Mesendoderm (in vitro differentiated cells): ENCODE measurements around the gene STN1.
A peak's percentile ranks its signal among the peaks of the same experiment; 100 is the strongest.

Experiments used
- DNase-seq: peaks from one replicate; pipeline ENCODE4 v3.0.0; 2013
- H2AK5ac ChIP-seq: 2 replicates; pipeline ENCODE4 v1.6.1; 2013; ENCODE audit warnings: low read length, inconsistent platforms
- H2BK120ac ChIP-seq: 2 replicates; pipeline ENCODE4 v1.6.1; 2013; ENCODE audit warnings: low read depth, mild to moderate bottlenecking, low read length, moderate library complexity, mixed read lengths
- H2BK15ac ChIP-seq: replicated peaks from 2 replicates; pipeline ENCODE4 v1.6.1; 2013; ENCODE audit warnings: low read depth, mild to moderate bottlenecking, moderate library complexity
- H2BK5ac ChIP-seq: 2 replicates; pipeline ENCODE4 v1.6.1; 2013; ENCODE audit warnings: low read length, inconsistent platforms
- H3K18ac ChIP-seq: 2 replicates; pipeline ENCODE4 v1.6.1; 2013; ENCODE audit warnings: mild to moderate bottlenecking, low read length, mixed read lengths
- H3K23ac ChIP-seq: one replicate; pipeline ENCODE4 v1.6.1; 2013; ENCODE audit warnings: low read length
- H3K27ac ChIP-seq: 2 replicates; pipeline ENCODE4 v1.5.1; 2013; ENCODE audit warnings: low read depth, mild to moderate bottlenecking, inconsistent platforms, low read length, moderate library complexity
- H3K27me3 ChIP-seq: 2 replicates; pipeline ENCODE4 v1.6.1; 2013; ENCODE audit warnings: low read length, control low read depth, mild to moderate bottlenecking, inconsistent platforms; ENCODE audit not compliant: insufficient read depth, poor library complexity
- H3K36me3 ChIP-seq: 2 replicates; pipeline ENCODE4 v1.6.1; 2013; ENCODE audit warnings: low read length, inconsistent platforms; ENCODE audit not compliant: control insufficient read depth, insufficient read depth
- H3K4ac ChIP-seq: one replicate; pipeline ENCODE4 v1.6.1; 2013; ENCODE audit warnings: low read depth, mild to moderate bottlenecking, low read length, moderate library complexity
- H3K4me1 ChIP-seq: 2 replicates; pipeline ENCODE4 v1.6.1; 2013; ENCODE audit warnings: low read depth, low read length, inconsistent platforms; ENCODE audit not compliant: control insufficient read depth
- H3K4me2 ChIP-seq: 2 replicates; pipeline ENCODE4 v1.6.1; 2013; ENCODE audit warnings: low read length
- H3K4me3 ChIP-seq: 2 replicates; pipeline ENCODE4 v1.5.1; 2013; ENCODE audit warnings: mild to moderate bottlenecking, low read length
- H3K56ac ChIP-seq: one replicate; pipeline ENCODE4 v1.6.1; 2013; ENCODE audit warnings: low read length
- H3K79me1 ChIP-seq: 2 replicates; pipeline ENCODE4 v1.6.1; 2013; ENCODE audit warnings: low read length, inconsistent platforms
- H3K79me2 ChIP-seq: 2 replicates; pipeline ENCODE4 v1.6.1; 2013; ENCODE audit warnings: mild to moderate bottlenecking, low read length; ENCODE audit not compliant: control insufficient read depth, insufficient read depth
- H3K9ac ChIP-seq: 2 replicates; pipeline ENCODE4 v1.6.1; 2013; ENCODE audit warnings: low read length, inconsistent platforms
- H4K5ac ChIP-seq: one replicate; pipeline ENCODE4 v1.6.1; 2013; ENCODE audit warnings: low read length
- H4K8ac ChIP-seq: one replicate; pipeline ENCODE4 v1.6.1; 2013; ENCODE audit warnings: low read depth, mild to moderate bottlenecking, control low read depth, low read length, moderate library complexity
- WGBS: extraction: QIAGEN DNeasy Blood & Tissue Kit; methylation state at CpG from one replicate; pipeline ENCODE4 v1.1.7; 2013; ENCODE audit warnings: low lambda C conversion rate, missing lambda C conversion rate; ENCODE audit not compliant: insufficient coverage; ENCODE audit errors: extremely low coverage; 5-methylcytosine and 5-hydroxymethylcytosine counted together

The STN1 gene

GRCh38 chr10:103911021-103911459 is 6.9 kb downstream of the STN1 start:
- Histone ChIP-seq H3K79me1 (no peaks in the 10 kb centered on the region), H2BK5ac (no peak overlapping the region), H3K9ac (no peak overlapping the region), H2AK5ac (no peak overlapping the region), H4K5ac (no peak overlapping the region), H3K4me1 (peaks cover 2% of the 10 kb centered on the region), H3K18ac (no peak overlapping the region), H3K23ac (no peak overlapping the region), H4K8ac (no peak overlapping the region), H2BK15ac (no peak overlapping the region), H3K56ac (no peak overlapping the region), H3K4me3 (no peak overlapping the region), H3K79me2 (no peaks in the 10 kb centered on the region), H2BK120ac (no peak overlapping the region), H3K36me3 (no peaks in the 10 kb centered on the region), H3K4ac (no peak overlapping the region), H3K4me2 (no peak overlapping the region), H3K27ac (no peak overlapping the region), H3K27me3 (no peaks in the 10 kb centered on the region)
- DNase-seq, result no peak
- no CpG with 5 or more reads among the region's 3 CpGs for WGBS

DNA sequence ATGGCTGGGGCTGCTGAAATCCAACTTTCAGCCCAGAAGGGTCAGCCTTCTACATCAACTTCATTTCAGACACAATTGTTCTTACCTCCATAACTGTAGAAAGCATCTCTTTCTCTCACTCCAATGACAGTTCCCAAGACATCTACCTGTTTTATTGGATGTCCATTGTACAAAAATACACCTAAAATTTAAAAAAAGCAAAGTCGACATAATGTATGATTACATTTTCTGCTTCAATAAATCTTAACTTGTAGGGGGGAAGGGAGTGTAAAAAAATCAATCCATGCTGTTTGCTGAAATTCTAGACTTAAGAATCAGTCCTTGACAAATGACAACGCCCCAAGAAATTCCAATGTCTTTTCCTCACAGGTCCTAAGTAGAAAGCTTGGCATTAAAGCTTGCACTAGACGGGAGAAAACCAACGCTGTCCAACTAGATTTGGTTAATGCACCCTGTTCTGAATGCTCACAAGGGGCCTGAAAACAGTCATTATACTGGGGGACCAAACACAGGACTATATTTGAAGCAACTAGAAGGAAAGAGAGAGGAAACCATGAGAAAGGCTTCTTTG is 7.5 kb downstream of the STN1 start:
- no peak for DNase-seq

GRCh38 chr10:103905441-103905840 is 12.5 kb downstream of the STN1 start:
- peaks cover 2% of the 10 kb centered on the region for H3K4me1 ChIP-seq
- no peak overlapping the region for H3K4ac ChIP-seq
- H3K23ac ChIP-seq, result no peak overlapping the region
- H2BK5ac ChIP-seq, result no peak overlapping the region
- no peak overlapping the region for H2BK15ac ChIP-seq
- DNase-seq, result no peak
- WGBS, result no CpG with 5 or more reads among the region's 4 CpGs
- no peak overlapping the region for H4K5ac ChIP-seq
- H3K4me3 ChIP-seq, result no peak overlapping the region
- no peak overlapping the region for H3K9ac ChIP-seq
- H2BK120ac ChIP-seq, result no peak overlapping the region
- H3K79me2 ChIP-seq, result no peaks in the 10 kb centered on the region
- no peak overlapping the region for H3K56ac ChIP-seq
- H3K36me3 ChIP-seq, result no peaks in the 10 kb centered on the region
- H3K79me1 ChIP-seq, result no peaks in the 10 kb centered on the region
- H3K27me3 ChIP-seq, result no peaks in the 10 kb centered on the region
- H3K18ac ChIP-seq, result no peak overlapping the region
- no peak overlapping the region for H3K27ac ChIP-seq
- H3K4me2 ChIP-seq, result no peak overlapping the region
- no peak overlapping the region for H4K8ac ChIP-seq
- no peak overlapping the region for H2AK5ac ChIP-seq

More for the DNA sequence above, 7.5 kb downstream of the STN1 start:
- Histone ChIP-seq H3K18ac (no peak overlapping the region), H3K79me2 (no peaks in the 10 kb centered on the region), H3K9ac (no peak overlapping the region), H3K36me3 (no peaks in the 10 kb centered on the region), H3K56ac (no peak overlapping the region), H2AK5ac (no peak overlapping the region), H3K4me1 (peaks cover 2% of the 10 kb centered on the region), H3K27ac (no peak overlapping the region), H3K79me1 (no peaks in the 10 kb centered on the region), H2BK15ac (no peak overlapping the region), H3K27me3 (no peaks in the 10 kb centered on the region), H2BK120ac (no peak overlapping the region), H2BK5ac (no peak overlapping the region), H3K4ac (no peak overlapping the region), H3K23ac (no peak overlapping the region), H4K5ac (no peak overlapping the region), H4K8ac (no peak overlapping the region), H3K4me2 (no peak overlapping the region), H3K4me3 (no peak overlapping the region)
- no CpG with 5 or more reads among the region's 4 CpGs for WGBS

DNA sequence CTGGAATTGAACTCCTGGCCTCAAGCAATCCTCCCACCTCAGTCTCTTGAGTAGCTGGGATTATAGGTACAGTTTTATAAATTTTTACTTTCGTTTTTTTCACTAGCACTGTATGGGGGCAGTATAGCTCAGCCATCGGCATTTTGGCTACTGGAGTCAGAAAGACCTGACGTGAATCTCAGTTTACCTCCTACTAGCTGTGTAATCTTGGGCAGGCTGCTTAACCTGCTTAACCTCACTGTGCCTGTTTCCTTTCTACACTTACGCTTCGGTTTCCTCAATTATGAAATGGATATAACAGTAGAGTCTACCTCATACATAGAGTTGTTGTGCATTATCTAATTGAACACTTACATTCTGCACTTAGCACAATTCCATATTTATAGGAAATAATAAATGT is 16.7 kb downstream of the STN1 start:
- H3K23ac ChIP-seq, result no peak overlapping the region
- no peaks in the 10 kb centered on the region for H3K27me3 ChIP-seq
- H2BK5ac ChIP-seq, result no peak overlapping the region
- H3K4me3 ChIP-seq, result no peak overlapping the region
- no peaks in the 10 kb centered on the region for H3K79me1 ChIP-seq
- no peak overlapping the region for H3K56ac ChIP-seq
- H3K9ac ChIP-seq, result no peak overlapping the region
- no peaks in the 10 kb centered on the region for H3K4me1 ChIP-seq
- no peak overlapping the region for H4K5ac ChIP-seq
- H3K27ac ChIP-seq, result no peak overlapping the region
- H2BK120ac ChIP-seq, result no peak overlapping the region
- H3K4ac ChIP-seq, result no peak overlapping the region
- no peaks in the 10 kb centered on the region for H3K79me2 ChIP-seq
- no peaks in the 10 kb centered on the region for H3K36me3 ChIP-seq
- H4K8ac ChIP-seq, result no peak overlapping the region
- no peak overlapping the region for H2BK15ac ChIP-seq
- no peak overlapping the region for H3K18ac ChIP-seq
- H2AK5ac ChIP-seq, result no peak overlapping the region
- no CpG with 5 or more reads among the region's 5 CpGs for WGBS
- H3K4me2 ChIP-seq, result no peak overlapping the region
- no peak for DNase-seq

DNA sequence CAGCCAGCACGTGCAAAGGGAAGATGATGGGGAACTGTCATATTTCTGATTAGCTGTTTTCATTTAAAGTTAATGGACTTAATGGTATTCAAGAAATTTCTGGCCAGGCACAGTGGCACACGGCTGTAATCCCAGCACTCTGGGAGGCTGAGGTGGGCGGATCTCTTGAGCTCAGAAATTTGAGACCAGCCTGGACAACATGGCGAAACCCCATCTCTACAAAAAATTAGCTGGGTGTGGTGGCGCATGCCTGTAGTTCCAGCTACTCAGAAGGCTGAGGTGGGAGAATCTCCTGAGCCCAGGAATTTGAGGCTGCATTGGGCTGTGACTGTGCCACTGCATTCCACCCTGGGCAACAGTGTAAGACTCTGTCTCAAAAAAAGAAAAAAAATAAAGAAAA is 18.7 kb downstream of the STN1 start:
- H2AK5ac ChIP-seq, result no peak overlapping the region
- no peak overlapping the region for H2BK5ac ChIP-seq

DNA sequence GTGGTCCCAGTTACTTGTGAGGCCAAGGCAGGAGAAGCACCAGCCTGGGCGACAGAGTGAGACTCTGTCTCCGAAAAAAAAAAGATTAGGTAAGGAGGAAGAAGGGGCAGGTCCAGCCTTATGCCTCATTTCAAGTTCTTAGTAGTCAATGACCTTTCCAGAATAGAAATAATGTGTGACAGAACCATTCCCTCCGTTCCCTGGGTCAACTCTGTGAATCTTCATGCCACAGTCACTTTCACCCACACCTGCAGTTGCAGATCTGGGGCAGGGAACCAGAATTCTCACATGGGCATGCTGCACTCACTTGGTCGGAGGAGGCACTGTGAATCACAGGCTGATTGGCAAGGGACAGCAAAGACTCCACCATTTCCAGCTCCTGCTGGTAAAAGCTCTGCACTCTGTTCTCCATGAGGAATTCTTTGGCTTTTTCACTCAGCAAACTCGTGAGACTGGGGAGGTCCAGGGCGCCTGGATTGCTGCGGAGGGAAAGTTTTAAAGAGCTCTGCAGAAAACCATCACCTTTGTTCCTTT is 20.7 kb downstream of the STN1 start:
- H3K23ac ChIP-seq, result no peak overlapping the region
- no peak overlapping the region for H3K18ac ChIP-seq
- no peaks in the 10 kb centered on the region for H3K27me3 ChIP-seq
- no peaks in the 10 kb centered on the region for H3K79me2 ChIP-seq
- no peak overlapping the region for H3K9ac ChIP-seq
- H3K4ac ChIP-seq, result no peak overlapping the region
- no peak overlapping the region for H2BK120ac ChIP-seq
- no peak overlapping the region for H2BK5ac ChIP-seq
- no peak overlapping the region for H4K8ac ChIP-seq
- H3K4me1 ChIP-seq, result no peaks in the 10 kb centered on the region
- no CpG with 5 or more reads among the region's 7 CpGs for WGBS
- H3K4me3 ChIP-seq, result no peak overlapping the region
- H2AK5ac ChIP-seq, result no peak overlapping the region
- H3K4me2 ChIP-seq, result no peak overlapping the region
- H2BK15ac ChIP-seq, result no peak overlapping the region
- H3K36me3 ChIP-seq, result no peaks in the 10 kb centered on the region
- H4K5ac ChIP-seq, result no peak overlapping the region
- DNase-seq, result no peak
- H3K56ac ChIP-seq, result peak overlapping the region; percentile 9
- no peak overlapping the region for H3K27ac ChIP-seq
- no peaks in the 10 kb centered on the region for H3K79me1 ChIP-seq

More for the DNA sequence above, 18.7 kb downstream of the STN1 start:
- Histone ChIP-seq H3K4ac (no peak overlapping the region), H3K79me2 (no peaks in the 10 kb centered on the region), H3K27ac (no peak overlapping the region), H3K27me3 (no peaks in the 10 kb centered on the region), H4K5ac (no peak overlapping the region), H3K4me1 (no peaks in the 10 kb centered on the region), H3K4me3 (no peak overlapping the region), H3K4me2 (no peak overlapping the region), H4K8ac (no peak overlapping the region), H3K36me3 (no peaks in the 10 kb centered on the region), H3K79me1 (no peaks in the 10 kb centered on the region), H3K56ac (no peak overlapping the region), H3K9ac (no peak overlapping the region), H3K23ac (no peak overlapping the region), H3K18ac (no peak overlapping the region), H2BK15ac (no peak overlapping the region), H2BK120ac (no peak overlapping the region)
- DNase-seq, result no peak
- no CpG with 5 or more reads among the region's 5 CpGs for WGBS
